HG02763 (cell line): Measurements from ENCODE around the gene CSGALNACT2.
"Not testable (repeated sequence)": the region's sequence is repeated elsewhere in the genome, so short reads cannot be mapped to it uniquely, and the experiment has no call there.

Experiments
- ATAC-seq: cut with Tn5 transposase; IDR thresholded peaks from one replicate; pipeline ENCODE4 v1.9.1; 2021; ENCODE audit warnings: mild to moderate bottlenecking, moderate library complexity; ENCODE audit not compliant: unreplicated experiment

CSGALNACT2 gene

GRCh38 chr10:43176271-43176670 is 38.0 kb downstream of the CSGALNACT2 start:
- no peak for ATAC-seq

- ATAC-seq, result no peak
These were observed 39.4 kb downstream of the CSGALNACT2 start for GRCh38 chr10:43177595-43177994.

- no peak for ATAC-seq
These were observed 42.9 kb downstream of the CSGALNACT2 start for GRCh38 chr10:43181146-43181545.

GRCh38 chr10:43183764-43184163 is 45.5 kb downstream of the CSGALNACT2 start:
- not testable (repeated sequence) for ATAC-seq

GRCh38 chr10:43186150-43186549 is 47.9 kb downstream of the CSGALNACT2 start:
- ATAC-seq, result no peak

GRCh38 chr10:43187213-43187612 is 49.0 kb downstream of the CSGALNACT2 start:
- ATAC-seq, result no peak

GRCh38 chr10:43188702-43189101 is 50.5 kb downstream of the CSGALNACT2 start:
- ATAC-seq, result no peak

GRCh38 chr10:43190289-43190688 is 52.0 kb downstream of the CSGALNACT2 start:
- no peak for ATAC-seq

GRCh38 chr10:43190775-43191174 is 52.5 kb downstream of the CSGALNACT2 start:
- ATAC-seq, result no peak

GRCh38 chr10:43192884-43193283 is 54.6 kb downstream of the CSGALNACT2 start:
- ATAC-seq, result no peak

GRCh38 chr10:43193496-43194080 is 55.3 kb downstream of the CSGALNACT2 start:
- no peak for ATAC-seq

GRCh38 chr10:43194266-43194665 is 56.0 kb downstream of the CSGALNACT2 start:
- no peak for ATAC-seq

GRCh38 chr10:43194859-43195258 is 56.6 kb downstream of the CSGALNACT2 start:
- no peak for ATAC-seq

GRCh38 chr10:43195557-43195956 is 57.3 kb downstream of the CSGALNACT2 start:
- no peak for ATAC-seq

GRCh38 chr10:43196131-43196980 is 58.1 kb downstream of the CSGALNACT2 start:
- no peak for ATAC-seq

- ATAC-seq, result no peak
These were observed 59.0 kb downstream of the CSGALNACT2 start for GRCh38 chr10:43196981-43197833.

- no peak for ATAC-seq
These were observed 59.8 kb downstream of the CSGALNACT2 start for GRCh38 chr10:43197834-43198681.

GRCh38 chr10:43198682-43199005 is 60.4 kb downstream of the CSGALNACT2 start:
- no peak for ATAC-seq

GRCh38 chr10:43199088-43199683 is 60.9 kb downstream of the CSGALNACT2 start:
- no peak for ATAC-seq
